Activated CD8-positive, alpha-beta memory T cell treated with anti-CD3 and anti-CD28 coated beads for 48 hours (primary cell): ENCODE data around the gene PPIG.
A peak's percentile ranks its signal among the peaks of the same experiment; 100 is the strongest.
"Not testable (repeated sequence)": the region's sequence is repeated elsewhere in the genome, so short reads cannot be mapped to it uniquely, and the experiment has no call there.

Experiments
- DNase-seq, 3 experiments: peaks; one replicate each; pipeline ENCODE4 v3.0.0-alpha.2; 2020; ENCODE audit warnings: low read depth in 2 of 3, low spot score in 2 of 3

Gene PPIG

GRCh38 chr2:169584005-169584877, at the start of gene PPIG:
PPIG (plus strand) TSS chr2:169584351; CDS start chr2:169604042, 19,691 bp downstream.
- peak; percentile 61 to 74 (median 67) for DNase-seq

- not testable (repeated sequence) for DNase-seq
Measured at GRCh38 chr2:169539460-169539859, 44.7 kb upstream of the PPIG start.

GRCh38 chr2:169540146-169540545, 44.0 kb upstream of the PPIG start:
- DNase-seq: no peak

- DNase-seq: no peak
Measured at GRCh38 chr2:169542433-169542832, 41.7 kb upstream of the PPIG start.

DNA sequence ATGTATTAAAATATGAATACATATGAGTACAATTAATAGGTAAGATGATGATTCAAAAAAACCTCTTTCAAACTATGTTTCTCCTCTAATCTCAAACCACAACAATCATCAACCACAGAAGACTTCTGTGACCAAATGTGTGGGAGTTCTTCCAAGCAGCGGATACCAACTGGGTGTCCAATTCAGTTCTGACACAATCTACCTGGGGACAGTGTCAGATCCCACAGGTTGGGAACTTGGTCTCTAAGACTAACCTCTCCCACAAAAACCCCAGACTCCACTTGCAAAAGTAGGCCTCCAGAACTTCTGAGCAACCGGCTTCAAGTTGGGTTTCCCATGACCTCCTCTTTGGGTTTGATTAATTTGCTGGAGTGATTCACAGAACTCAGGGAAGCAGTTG, 37.4 kb upstream of the PPIG start:
- no peak for DNase-seq

GRCh38 chr2:169561364-169561763, 22.8 kb upstream of the PPIG start:
- DNase-seq: no peak

DNA sequence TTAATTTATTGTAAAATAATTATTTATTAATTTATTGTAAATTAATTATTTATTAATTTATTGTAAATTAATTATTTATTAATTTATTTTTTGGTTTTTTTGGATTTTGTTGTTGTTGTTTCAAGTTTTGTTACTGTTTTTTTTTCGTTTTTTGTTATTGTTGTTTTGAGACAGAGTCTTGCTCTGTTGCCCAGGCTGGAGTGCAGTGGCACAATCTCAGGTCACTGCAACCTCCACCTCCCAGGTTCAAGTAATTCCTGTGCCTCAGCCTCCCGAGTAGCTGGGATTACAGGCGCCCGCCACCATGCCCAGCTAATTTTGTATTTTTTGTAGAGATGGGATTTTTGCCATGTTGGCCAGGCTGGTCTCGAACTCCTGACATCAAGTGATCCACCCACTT, 22.1 kb upstream of the PPIG start:
- DNase-seq: not testable (repeated sequence)

DNA sequence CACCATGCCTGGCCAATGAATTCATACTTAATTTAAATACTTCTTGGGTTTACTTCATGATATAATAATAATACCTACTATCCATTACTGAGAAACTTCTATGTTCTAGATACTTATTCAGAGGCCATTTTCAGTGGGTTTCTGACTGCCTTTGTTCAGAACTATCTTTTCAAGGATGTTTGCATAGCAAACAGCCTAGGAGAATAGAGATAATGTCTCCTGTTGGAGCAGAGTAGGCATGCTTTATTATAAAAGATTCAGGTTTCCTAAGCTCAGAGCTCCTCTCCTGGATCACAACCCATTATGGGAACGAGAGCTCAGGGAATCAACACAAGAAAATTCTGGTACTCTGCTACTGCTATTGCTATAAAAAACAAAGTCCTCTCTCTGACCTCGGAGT, 21.6 kb upstream of the PPIG start:
- DNase-seq: no peak

GRCh38 chr2:169565686-169566085, 18.5 kb upstream of the PPIG start:
- no peak for DNase-seq

DNA sequence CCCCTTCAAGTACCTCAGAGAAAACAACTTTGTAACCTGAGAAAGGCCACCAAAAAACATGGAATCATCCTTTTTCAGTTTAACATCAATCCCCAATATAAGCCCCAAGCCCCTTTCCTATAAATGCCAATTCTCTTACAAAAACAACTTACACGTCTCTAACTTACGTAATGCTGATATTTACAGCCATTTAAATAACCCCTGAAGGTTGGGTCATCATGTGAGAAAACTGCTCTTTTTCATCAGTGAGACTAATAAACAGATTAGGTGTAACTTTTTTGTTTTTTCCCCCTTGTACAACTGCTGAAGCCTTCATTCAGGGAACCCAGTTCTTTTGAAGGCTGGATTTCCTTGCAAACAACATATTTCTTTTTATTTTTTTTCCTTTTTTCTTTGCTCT, 14.2 kb upstream of the PPIG start:
- no peak for DNase-seq

DNA sequence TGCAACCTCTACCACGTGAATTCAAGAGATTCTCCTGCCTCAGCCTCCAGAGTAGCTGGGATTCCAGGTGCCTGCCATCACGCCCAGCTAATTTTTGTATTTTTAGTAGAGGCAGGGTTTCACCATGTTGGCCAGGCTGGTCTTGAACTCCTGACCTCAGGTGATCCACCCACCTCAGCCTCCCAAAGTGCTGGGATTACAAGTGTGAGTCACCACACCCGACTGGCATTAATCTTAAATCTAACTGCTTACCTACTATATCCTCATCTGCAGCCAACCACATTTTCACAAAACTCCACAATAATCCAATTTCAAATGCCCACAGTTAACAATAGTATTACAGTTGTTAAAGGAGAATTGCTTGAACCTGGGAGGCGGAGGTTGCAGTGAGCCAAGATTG, 13.4 kb upstream of the PPIG start:
- DNase-seq: not testable (repeated sequence)

DNA sequence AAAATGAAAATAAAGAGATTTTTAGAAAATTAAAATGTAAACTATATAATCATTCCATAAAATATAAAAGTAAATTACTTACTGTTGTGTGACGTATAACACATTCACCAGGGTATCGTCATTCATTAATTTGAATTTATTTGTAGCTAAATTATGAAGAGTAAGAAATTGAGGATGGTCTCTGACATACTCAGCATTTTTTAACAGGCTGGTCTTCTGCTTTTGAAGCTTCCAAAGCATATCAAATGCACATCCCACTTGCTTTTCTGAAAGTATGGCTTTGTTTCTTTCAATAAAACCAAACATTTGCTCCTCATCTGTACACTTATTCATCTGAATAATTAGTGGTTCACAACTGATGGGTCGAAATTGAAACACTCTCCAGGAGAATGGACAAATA, 12.6 kb upstream of the PPIG start:
- DNase-seq: no peak

DNA sequence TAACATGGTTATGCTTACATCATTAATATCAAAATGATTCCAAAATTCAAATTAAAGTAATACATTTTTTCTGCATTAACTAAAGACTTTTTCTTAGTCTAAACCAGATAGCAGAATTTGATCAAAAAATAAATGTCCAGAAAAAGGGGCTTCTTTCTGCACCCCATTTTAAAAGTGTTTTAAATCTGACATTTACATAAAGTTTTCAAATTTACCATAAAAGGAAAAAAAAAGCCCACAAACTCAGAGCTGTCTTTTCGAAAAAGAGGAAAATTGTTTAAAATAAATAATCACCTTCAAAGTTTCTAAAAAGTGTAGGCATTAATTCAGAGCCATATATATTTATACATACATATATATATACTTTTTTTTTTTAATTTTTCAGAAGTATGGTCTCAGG, 12.0 kb upstream of the PPIG start:
- no peak for DNase-seq

GRCh38 chr2:169572821-169573159, 11.4 kb upstream of the PPIG start:
- DNase-seq: no peak

DNA sequence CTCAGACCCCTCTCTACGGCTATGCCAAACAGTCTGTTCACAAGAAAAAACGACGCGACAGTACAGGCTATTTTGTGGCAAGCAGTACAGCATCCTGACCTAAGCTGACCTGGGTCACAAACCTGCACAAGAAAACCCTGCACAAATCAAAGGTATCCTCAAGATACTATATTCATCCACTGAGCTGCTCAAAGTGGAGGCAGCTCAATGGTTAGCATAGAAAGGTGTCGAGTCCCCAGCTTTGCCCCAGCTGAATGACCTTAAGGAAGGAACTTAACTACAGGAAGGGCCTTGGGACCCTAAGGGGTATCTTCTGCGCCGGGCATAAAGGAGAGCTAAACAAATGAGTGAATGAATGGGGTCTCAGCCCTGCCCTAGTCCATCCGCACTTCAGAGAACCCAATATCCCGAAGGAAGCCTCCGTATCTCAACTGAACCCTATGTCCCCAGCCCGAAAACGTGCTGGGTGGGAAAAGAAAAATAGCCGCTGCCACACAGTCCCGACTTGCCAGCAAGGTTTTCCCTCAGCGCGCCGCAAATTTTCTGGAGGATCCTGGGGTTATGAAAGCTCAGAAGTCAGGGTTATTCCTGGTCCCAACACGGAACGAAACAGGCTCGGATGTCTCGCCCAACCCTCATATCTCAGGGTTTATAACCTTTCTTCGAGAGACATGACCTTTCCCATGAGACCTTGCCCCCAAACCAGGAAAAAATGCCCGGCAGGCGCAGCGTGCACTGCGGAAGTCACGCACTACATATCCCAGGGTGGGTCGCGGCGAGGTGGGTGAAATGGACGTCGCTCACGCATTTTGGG, 10.8 kb upstream of the PPIG start, which contains the start of gene FASTKD1:
TSS of gene FASTKD1 (minus strand) at position 706 of the 814 bp plus-strand sequence. CDS start 1,836 bp downstream, outside the sequence.
- DNase-seq: peak; percentile 55 to 80 (median 71)

DNA sequence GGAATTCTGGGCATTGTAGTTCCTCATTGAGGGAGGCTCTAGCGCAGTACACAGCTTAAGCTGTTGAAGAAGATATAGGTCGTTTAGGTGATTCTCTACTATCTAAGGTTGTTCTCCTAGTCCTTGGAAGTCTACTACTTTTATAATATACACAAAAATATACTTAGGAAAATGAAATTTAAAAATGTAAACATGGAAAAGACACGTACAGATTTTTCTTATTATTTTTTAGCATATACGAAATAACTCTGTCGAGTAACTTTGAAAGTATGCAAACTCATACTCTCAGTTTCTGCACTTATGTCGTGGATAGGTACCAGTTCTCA, 10.2 kb upstream of the PPIG start:
- DNase-seq: no peak

DNA sequence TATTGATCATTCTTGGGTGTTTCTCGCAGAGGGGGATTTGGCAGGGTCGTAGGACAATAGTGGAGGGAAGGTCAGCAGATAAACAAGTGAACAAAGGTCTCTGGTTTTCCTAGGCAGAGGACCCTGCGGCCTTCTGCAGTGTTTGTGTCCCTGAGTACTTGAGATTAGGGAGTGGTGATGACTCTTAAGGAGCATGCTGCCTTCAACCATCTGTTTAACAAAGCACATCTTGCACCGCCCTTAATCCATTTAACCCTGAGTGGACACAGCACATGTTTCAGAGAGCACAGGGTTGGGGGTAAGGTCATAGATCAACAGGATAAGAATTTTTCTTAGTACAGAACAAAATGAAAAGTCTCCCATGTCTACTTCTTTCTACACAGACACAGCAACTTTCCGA, 9.6 kb upstream of the PPIG start:
- DNase-seq: not testable (repeated sequence)

GRCh38 chr2:169575264-169575663, 8.9 kb upstream of the PPIG start:
- not testable (repeated sequence) for DNase-seq

GRCh38 chr2:169579044-169579443, 5.1 kb upstream of the PPIG start:
- DNase-seq: no peak

GRCh38 chr2:169582552-169583266, 1.4 kb upstream of the PPIG start:
- not testable (repeated sequence) for DNase-seq

- no peak for DNase-seq
Measured at GRCh38 chr2:169583518-169583917, 633 bp upstream of the PPIG start.

GRCh38 chr2:169585673-169586072, 1.5 kb downstream of the PPIG start:
- no peak for DNase-seq
